ENCODE results near the gene KCNH1. TPM values are rescaled to one million over a fixed set of nuclear protein-coding genes. Genes with fewer than 3 reads are reported as not detected.

KCNH1 gene
- total RNA-seq, 1 experiment from 2014 or later, result 0.17 TPM

DNA sequence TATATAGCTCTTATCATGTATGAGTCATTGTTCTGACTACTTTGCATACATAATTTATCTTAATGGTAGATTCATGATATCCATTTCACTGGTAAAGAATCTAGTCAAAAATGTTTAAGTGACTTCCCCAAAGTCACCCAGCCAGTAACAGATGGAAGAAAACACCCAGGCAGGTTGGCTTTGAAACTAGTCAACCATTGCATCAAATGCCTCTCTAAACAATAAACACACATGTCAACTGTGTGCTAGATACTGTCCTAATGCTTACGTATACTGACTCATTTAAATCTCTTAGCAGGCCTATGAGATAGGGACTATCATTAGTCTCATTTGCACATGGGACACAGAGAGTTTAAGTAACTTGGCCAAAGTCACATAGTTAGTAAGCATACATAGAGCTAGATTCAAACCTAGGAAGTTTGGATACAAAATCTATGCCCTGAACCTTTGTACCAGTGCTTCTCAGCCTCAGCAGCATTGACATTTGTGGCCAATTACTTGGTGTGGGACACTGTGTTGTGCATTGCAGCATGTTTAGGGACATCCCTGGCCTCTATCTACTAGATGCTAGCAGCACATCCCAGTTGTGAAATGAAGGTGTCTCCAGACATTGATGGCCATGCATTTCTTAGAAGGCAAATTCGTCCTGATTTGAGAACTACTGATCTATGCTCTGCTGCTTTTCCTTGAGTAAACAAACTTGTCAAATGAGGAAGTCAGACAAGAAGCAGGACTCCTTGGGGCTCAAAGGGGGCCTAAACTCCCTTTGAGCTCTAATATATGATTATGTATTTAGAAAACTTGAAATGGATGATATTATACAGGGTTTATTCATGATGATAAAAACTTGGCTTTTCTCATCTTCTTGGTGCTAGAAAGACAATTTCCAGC, 316.3 kb downstream of the KCNH1 start:
- peaks cover 11% of the 10 kb centered on the region for H3K4me1 Mint-ChIP-seq
- POLR2A ChIA-PET, result no interaction called here
- H3K27ac Mint-ChIP-seq, result no peak overlapping the region

GRCh38 chr1:210815641-210816550, 318.1 kb downstream of the KCNH1 start:
- H3K27me3 Mint-ChIP-seq (ENCODE audit: low read depth), result no peaks in the 10 kb centered on the region
- DNase-seq (ENCODE audit: low spot score) (no peak), ATAC-seq (no peak)
- H3K4me1 Mint-ChIP-seq, result peaks cover 11% of the 10 kb centered on the region
- CTCF ChIA-PET, result interaction anchor here (1.4 kb wide), 1 partner anchor 77 kb away, joined by 3 read pairs; no protein-coding TSS in a partner anchor
- 0 out of 2 replicates have a peak, but pooled peaks cover 6% of the 10 kb centered on the region for H3K9me3 Mint-ChIP-seq
- no peak overlapping the region for H3K4me3 Mint-ChIP-seq
- H3K36me3 Mint-ChIP-seq, result no peaks in the 10 kb centered on the region
- POLR2A ChIA-PET, result interaction anchor here (1.0 kb wide), 1 partner anchor 367 kb away, joined by 3 read pairs; no protein-coding TSS in a partner anchor
- H3K27ac Mint-ChIP-seq, result no peak overlapping the region
- TF ChIP-seq OVOL2 (CRISPR knock-in tag; IDR thresholded peaks at IDR 0.05; ENCODE audit: borderline replicate concordance), result no peak
- TF ChIP-seq E2F1 (CRISPR knock-in tag; IDR thresholded peaks at IDR 0.05), result no peak
- TF ChIP-seq, protein P1, sequence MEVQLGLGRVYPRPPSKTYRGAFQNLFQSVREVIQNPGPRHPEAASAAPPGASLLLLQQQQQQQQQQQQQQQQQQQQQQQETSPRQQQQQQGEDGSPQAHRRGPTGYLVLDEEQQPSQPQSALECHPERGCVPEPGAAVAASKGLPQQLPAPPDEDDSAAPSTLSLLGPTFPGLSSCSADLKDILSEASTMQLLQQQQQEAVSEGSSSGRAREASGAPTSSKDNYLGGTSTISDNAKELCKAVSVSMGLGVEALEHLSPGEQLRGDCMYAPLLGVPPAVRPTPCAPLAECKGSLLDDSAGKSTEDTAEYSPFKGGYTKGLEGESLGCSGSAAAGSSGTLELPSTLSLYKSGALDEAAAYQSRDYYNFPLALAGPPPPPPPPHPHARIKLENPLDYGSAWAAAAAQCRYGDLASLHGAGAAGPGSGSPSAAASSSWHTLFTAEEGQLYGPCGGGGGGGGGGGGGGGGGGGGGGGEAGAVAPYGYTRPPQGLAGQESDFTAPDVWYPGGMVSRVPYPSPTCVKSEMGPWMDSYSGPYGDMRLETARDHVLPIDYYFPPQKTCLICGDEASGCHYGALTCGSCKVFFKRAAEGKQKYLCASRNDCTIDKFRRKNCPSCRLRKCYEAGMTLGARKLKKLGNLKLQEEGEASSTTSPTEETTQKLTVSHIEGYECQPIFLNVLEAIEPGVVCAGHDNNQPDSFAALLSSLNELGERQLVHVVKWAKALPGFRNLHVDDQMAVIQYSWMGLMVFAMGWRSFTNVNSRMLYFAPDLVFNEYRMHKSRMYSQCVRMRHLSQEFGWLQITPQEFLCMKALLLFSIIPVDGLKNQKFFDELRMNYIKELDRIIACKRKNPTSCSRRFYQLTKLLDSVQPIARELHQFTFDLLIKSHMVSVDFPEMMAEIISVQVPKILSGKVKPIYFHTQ (CRISPR knock-in tag; IDR thresholded peaks at IDR 0.05), result no peak
- TF ChIP-seq, protein P2, sequence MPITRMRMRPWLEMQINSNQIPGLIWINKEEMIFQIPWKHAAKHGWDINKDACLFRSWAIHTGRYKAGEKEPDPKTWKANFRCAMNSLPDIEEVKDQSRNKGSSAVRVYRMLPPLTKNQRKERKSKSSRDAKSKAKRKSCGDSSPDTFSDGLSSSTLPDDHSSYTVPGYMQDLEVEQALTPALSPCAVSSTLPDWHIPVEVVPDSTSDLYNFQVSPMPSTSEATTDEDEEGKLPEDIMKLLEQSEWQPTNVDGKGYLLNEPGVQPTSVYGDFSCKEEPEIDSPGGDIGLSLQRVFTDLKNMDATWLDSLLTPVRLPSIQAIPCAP (CRISPR knock-in tag; IDR thresholded peaks at IDR 0.05), result no peak
- no peak for TF ChIP-seq FOXK1 (CRISPR knock-in tag; IDR thresholded peaks at IDR 0.05)
- TF ChIP-seq ZNF121 (CRISPR knock-in tag; IDR thresholded peaks at IDR 0.05), result no peak
- TF ChIP-seq, protein P3, sequence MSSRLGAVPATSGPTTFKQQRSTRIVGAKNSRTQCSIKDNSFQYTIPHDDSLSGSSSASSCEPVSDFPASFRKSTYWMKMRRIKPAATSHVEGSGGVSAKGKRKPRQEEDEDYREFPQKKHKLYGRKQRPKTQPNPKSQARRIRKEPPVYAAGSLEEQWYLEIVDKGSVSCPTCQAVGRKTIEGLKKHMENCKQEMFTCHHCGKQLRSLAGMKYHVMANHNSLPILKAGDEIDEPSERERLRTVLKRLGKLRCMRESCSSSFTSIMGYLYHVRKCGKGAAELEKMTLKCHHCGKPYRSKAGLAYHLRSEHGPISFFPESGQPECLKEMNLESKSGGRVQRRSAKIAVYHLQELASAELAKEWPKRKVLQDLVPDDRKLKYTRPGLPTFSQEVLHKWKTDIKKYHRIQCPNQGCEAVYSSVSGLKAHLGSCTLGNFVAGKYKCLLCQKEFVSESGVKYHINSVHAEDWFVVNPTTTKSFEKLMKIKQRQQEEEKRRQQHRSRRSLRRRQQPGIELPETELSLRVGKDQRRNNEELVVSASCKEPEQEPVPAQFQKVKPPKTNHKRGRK (CRISPR knock-in tag; IDR thresholded peaks at IDR 0.05; ENCODE audit: borderline replicate concordance), result no peak
- no peak for TF ChIP-seq TEAD4 (CRISPR knock-in tag; IDR thresholded peaks at IDR 0.05)

More for the DNA sequence above, 316.3 kb downstream of the KCNH1 start:
- no peak for DNase-seq (ENCODE audit: low spot score)
- no peak overlapping the region for H3K4me3 Mint-ChIP-seq
- 0 out of 2 replicates have a peak, but pooled peaks cover 6% of the 10 kb centered on the region for H3K9me3 Mint-ChIP-seq
- TF ChIP-seq, protein P4, sequence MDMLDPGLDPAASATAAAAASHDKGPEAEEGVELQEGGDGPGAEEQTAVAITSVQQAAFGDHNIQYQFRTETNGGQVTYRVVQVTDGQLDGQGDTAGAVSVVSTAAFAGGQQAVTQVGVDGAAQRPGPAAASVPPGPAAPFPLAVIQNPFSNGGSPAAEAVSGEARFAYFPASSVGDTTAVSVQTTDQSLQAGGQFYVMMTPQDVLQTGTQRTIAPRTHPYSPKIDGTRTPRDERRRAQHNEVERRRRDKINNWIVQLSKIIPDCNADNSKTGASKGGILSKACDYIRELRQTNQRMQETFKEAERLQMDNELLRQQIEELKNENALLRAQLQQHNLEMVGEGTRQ (CRISPR knock-in tag; IDR thresholded peaks at IDR 0.05), result no peak
- TF ChIP-seq GABPB1 (CRISPR knock-in tag; IDR thresholded peaks at IDR 0.05) (no peak), SMAD3 (CRISPR knock-in tag; IDR thresholded peaks at IDR 0.05; ENCODE audit: borderline replicate concordance) (no peak), E2F1 (CRISPR knock-in tag; IDR thresholded peaks at IDR 0.05) (no peak), ATF1 (CRISPR knock-in tag; IDR thresholded peaks at IDR 0.05) (no peak), ZNF138 (CRISPR knock-in tag; conservative IDR thresholded peaks at IDR 0.05) (no peak), ZNF219 (CRISPR knock-in tag; IDR thresholded peaks at IDR 0.05; ENCODE audit: borderline replicate concordance) (no peak), SOX15 (CRISPR knock-in tag; IDR thresholded peaks at IDR 0.05) (no peak), NFYB (CRISPR knock-in tag; conservative IDR thresholded peaks at IDR 0.05; ENCODE audit: low read depth) (no peak), FOXP1 (CRISPR knock-in tag; IDR thresholded peaks at IDR 0.05; ENCODE audit: borderline replicate concordance) (no peak), HMGA2 (CRISPR knock-in tag; IDR thresholded peaks at IDR 0.05) (no peak), NR3C1 (CRISPR knock-in tag; conservative IDR thresholded peaks at IDR 0.05; ENCODE audit: low read depth) (no peak), MXD4 (CRISPR knock-in tag; IDR thresholded peaks at IDR 0.05; ENCODE audit: borderline replicate concordance) (no peak), CREM (CRISPR knock-in tag; IDR thresholded peaks at IDR 0.05) (no peak), ZNF423 (CRISPR knock-in tag; IDR thresholded peaks at IDR 0.05) (no peak), TEAD1 (CRISPR knock-in tag; IDR thresholded peaks at IDR 0.05) (no peak)
- TF ChIP-seq, protein P3 (CRISPR knock-in tag; IDR thresholded peaks at IDR 0.05; ENCODE audit: borderline replicate concordance), result no peak
- TF ChIP-seq, protein P2 (CRISPR knock-in tag; IDR thresholded peaks at IDR 0.05), result no peak
- H3K27me3 Mint-ChIP-seq (ENCODE audit: low read depth), result no peaks in the 10 kb centered on the region
- no peaks in the 10 kb centered on the region for H3K36me3 Mint-ChIP-seq
- no peak for ATAC-seq
- CTCF ChIA-PET, result no interaction called here
